Measurements from ENCODE around the gene SYNM.

Gene SYNM

DNA sequence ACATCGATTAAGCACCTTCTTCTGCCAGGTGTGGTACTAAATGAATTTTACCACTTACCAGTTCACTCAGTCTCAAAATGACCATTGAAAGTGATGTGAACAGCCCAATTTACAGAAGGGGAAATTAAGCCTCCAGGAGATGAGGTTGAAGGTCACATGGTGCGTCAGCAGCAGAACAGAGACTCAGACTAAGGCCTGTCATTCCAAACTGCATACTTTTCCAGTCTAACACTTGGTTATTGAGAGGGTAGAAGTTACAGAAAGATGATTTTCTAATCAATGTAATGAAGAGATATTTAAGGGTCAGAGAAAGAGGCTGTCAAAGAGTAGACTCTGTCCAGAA, 76.1 kb downstream of the SYNM start:
- Histone ChIP-seq H3K4me3 (ENCODE audit: low read length) (no peak overlapping the region), H4K20me1 (ENCODE audit: insufficient read depth, low read length) (no peaks in the 10 kb centered on the region), H3K4me2 (ENCODE audit: low read length) (no peak overlapping the region), H3K9me3 (ENCODE audit: insufficient read depth, low read length) (no peaks in the 10 kb centered on the region), H3K27ac (ENCODE audit: low read length) (no peak overlapping the region), H3K79me2 (ENCODE audit: low read length) (no peaks in the 10 kb centered on the region), H3K27me3 (ENCODE audit: low read depth, low read length) (0 out of 2 replicates have a peak, but pooled peaks cover 3% of the 10 kb centered on the region), H3K9ac (ENCODE audit: low read length) (no peak overlapping the region), H2AFZ (ENCODE audit: low read depth, low read length) (no peak overlapping the region), H3K36me3 (replicated peaks; ENCODE audit: low read depth, low read length) (no peaks in the 10 kb centered on the region), H3K4me1 (ENCODE audit: low read length) (peaks cover 6% of the 10 kb centered on the region; the same call in 1 of the 2 replicates)
- TF ChIP-seq EZH2phosphoT487 (IDR thresholded peaks at IDR 0.05; ENCODE audit: low read depth), result no peak
- TF ChIP-seq, protein P1, sequence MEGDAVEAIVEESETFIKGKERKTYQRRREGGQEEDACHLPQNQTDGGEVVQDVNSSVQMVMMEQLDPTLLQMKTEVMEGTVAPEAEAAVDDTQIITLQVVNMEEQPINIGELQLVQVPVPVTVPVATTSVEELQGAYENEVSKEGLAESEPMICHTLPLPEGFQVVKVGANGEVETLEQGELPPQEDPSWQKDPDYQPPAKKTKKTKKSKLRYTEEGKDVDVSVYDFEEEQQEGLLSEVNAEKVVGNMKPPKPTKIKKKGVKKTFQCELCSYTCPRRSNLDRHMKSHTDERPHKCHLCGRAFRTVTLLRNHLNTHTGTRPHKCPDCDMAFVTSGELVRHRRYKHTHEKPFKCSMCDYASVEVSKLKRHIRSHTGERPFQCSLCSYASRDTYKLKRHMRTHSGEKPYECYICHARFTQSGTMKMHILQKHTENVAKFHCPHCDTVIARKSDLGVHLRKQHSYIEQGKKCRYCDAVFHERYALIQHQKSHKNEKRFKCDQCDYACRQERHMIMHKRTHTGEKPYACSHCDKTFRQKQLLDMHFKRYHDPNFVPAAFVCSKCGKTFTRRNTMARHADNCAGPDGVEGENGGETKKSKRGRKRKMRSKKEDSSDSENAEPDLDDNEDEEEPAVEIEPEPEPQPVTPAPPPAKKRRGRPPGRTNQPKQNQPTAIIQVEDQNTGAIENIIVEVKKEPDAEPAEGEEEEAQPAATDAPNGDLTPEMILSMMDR (IDR thresholded peaks at IDR 0.05; ENCODE audit: low read depth, low read length), result no peak

DNA sequence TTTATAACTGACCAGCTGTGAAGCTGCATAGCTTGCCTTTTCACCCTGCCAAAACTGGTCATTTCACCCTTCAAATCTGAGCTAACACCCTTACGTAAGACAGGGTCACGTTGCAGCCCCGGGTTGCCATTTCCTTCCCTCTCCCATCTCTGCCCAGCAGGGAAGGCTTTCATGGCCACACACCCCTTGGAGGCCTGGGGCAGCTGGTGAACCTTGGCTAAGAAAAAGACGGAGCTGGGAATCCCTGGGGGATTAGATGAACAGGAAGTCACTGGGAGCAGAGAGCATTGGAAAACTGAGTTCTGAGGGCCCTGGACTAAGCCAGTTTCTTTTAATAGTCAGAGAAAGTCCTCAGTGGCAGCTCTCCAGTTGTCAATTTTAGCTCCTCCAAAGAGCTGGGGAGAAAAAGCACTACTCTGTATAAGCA, 76.7 kb downstream of the SYNM start:
- Histone ChIP-seq H4K20me1 (ENCODE audit: insufficient read depth, low read length) (no peaks in the 10 kb centered on the region), H3K9ac (ENCODE audit: low read length) (no peak overlapping the region), H3K4me2 (ENCODE audit: low read length) (no peak overlapping the region), H2AFZ (ENCODE audit: low read depth, low read length) (no peak overlapping the region), H3K9me3 (ENCODE audit: insufficient read depth, low read length) (no peaks in the 10 kb centered on the region), H3K79me2 (ENCODE audit: low read length) (no peaks in the 10 kb centered on the region), H3K4me1 (ENCODE audit: low read length) (peaks cover 6% of the 10 kb centered on the region; the same call in 1 of the 2 replicates), H3K4me3 (ENCODE audit: low read length) (no peak overlapping the region), H3K36me3 (replicated peaks; ENCODE audit: low read depth, low read length) (no peaks in the 10 kb centered on the region), H3K27me3 (ENCODE audit: low read depth, low read length) (0 out of 2 replicates have a peak, but pooled peaks cover 3% of the 10 kb centered on the region), H3K27ac (ENCODE audit: low read length) (no peak overlapping the region)
- TF ChIP-seq EZH2phosphoT487 (IDR thresholded peaks at IDR 0.05; ENCODE audit: low read depth), result no peak
- TF ChIP-seq, protein P1 (IDR thresholded peaks at IDR 0.05; ENCODE audit: low read depth, low read length), result no peak

DNA sequence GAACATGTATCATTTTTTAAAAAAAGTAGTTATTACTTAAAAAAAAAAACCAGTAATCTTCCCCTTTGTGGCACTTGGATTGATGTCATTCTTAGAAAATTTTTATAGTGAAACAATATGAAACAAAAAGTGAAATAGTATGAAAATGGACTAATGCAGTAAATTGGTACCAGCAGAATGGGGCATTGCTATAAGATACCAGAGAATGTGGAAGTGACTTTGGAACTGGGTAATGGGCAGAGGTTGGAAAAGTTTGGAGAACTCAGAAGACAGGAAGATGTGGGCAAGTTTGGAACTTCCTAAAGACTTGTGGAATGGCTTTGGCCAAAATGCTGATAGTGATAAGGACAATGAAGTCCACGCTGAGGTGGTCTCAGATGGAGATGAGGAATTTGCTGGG, 77.9 kb downstream of the SYNM start:
- TF ChIP-seq EZH2phosphoT487 (IDR thresholded peaks at IDR 0.05; ENCODE audit: low read depth), result no peak
- TF ChIP-seq, protein P1 (IDR thresholded peaks at IDR 0.05; ENCODE audit: low read depth, low read length), result no peak
- no peaks in the 10 kb centered on the region for H3K79me2 ChIP-seq (ENCODE audit: low read length)
- 0 out of 2 replicates have a peak, but pooled peaks cover 3% of the 10 kb centered on the region for H3K27me3 ChIP-seq (ENCODE audit: low read depth, low read length)

More for the DNA sequence above, 77.9 kb downstream of the SYNM start:
- H3K4me1 ChIP-seq (ENCODE audit: low read length), result peaks cover 6% of the 10 kb centered on the region; the same call in 1 of the 2 replicates
- no peak overlapping the region for H2AFZ ChIP-seq (ENCODE audit: low read depth, low read length)
- H3K27ac ChIP-seq (ENCODE audit: low read length), result no peak overlapping the region
- H3K9ac ChIP-seq (ENCODE audit: low read length), result no peak overlapping the region
- H4K20me1 ChIP-seq (ENCODE audit: insufficient read depth, low read length), result no peaks in the 10 kb centered on the region
- H3K4me2 ChIP-seq (ENCODE audit: low read length), result no peak overlapping the region
- no peak overlapping the region for H3K4me3 ChIP-seq (ENCODE audit: low read length)
- H3K9me3 ChIP-seq (ENCODE audit: insufficient read depth, low read length), result no peaks in the 10 kb centered on the region
- no peaks in the 10 kb centered on the region for H3K36me3 ChIP-seq (replicated peaks; ENCODE audit: low read depth, low read length)
